Hepatocyte (in vitro differentiated cells): ENCODE data around the gene FALEC. TPM values are rescaled to one million over a fixed set of nuclear protein-coding genes. Genes with fewer than 3 reads are reported as not detected.

ENCODE experiments used
- DNase-seq: peaks from one replicate; pipeline ENCODE4 v3.0.0-alpha.2; 2016; ENCODE audit warnings: low spot score
- H2AFZ ChIP-seq: fragments of 200-600 bp; sonication (generic); 2 replicates; pipeline ENCODE4 v1.6.0; 2016; ENCODE audit warnings: antibody characterized with exemption, mild to moderate bottlenecking
- H3K27ac ChIP-seq: fragments of 200-600 bp; sonication (generic); 2 replicates; pipeline ENCODE4 v1.5.1; 2016; ENCODE audit warnings: mild to moderate bottlenecking
- H3K27me3 ChIP-seq: fragments of 200-600 bp; sonication (generic); 2 replicates; pipeline ENCODE4 v1.6.1; 2016
- H3K36me3 ChIP-seq: fragments of 200-600 bp; sonication (generic); replicated peaks from 2 replicates; pipeline ENCODE4 v1.5.1; 2016; ENCODE audit warnings: low read depth; ENCODE audit not compliant: insufficient read depth
- H3K4me1 ChIP-seq: fragments of 200-600 bp; sonication (generic); 2 replicates; pipeline ENCODE4 v1.5.1; 2016; ENCODE audit warnings: mild to moderate bottlenecking, moderate library complexity; ENCODE audit not compliant: insufficient read depth
- H3K4me2 ChIP-seq: fragments of 200-600 bp; sonication (generic); 2 replicates; pipeline ENCODE4 v1.6.0; 2016
- H3K4me3 ChIP-seq: fragments of 200-600 bp; sonication (generic); 2 replicates; pipeline ENCODE4 v1.5.1; 2016; ENCODE audit warnings: mild to moderate bottlenecking
- H3K79me2 ChIP-seq: fragments of 200-600 bp; sonication (generic); 2 replicates; pipeline ENCODE4 v1.6.0; 2017; ENCODE audit warnings: mild to moderate bottlenecking
- H3K9me2 ChIP-seq: fragments of 200-600 bp; sonication (generic); replicated peaks from 2 replicates; pipeline ENCODE4 v1.6.0; 2017; ENCODE audit warnings: mild to moderate bottlenecking; ENCODE audit not compliant: insufficient read depth
- H3K9me3 ChIP-seq: fragments of 200-600 bp; sonication (generic); 2 replicates; pipeline ENCODE4 v1.5.1; 2016; ENCODE audit warnings: low read depth, mild to moderate bottlenecking
- H4K20me1 ChIP-seq: fragments of 200-600 bp; sonication (generic); 2 replicates; pipeline ENCODE4 v1.6.0; 2016; ENCODE audit warnings: mild to moderate bottlenecking; ENCODE audit not compliant: insufficient read depth, poor library complexity, severe bottlenecking
- EZH2 ChIP-seq: fragments of 200-600 bp; sonication (generic); IDR thresholded peaks from 2 replicates; pipeline ENCODE4 v1.6.1; 2016; ENCODE audit warnings: antibody characterized with exemption, mild to moderate bottlenecking, borderline replicate concordance
- EZH2phosphoT487 ChIP-seq: fragments of 200-600 bp; sonication (generic); IDR thresholded peaks from one replicate; pipeline ENCODE4 v1.6.1; 2018; ENCODE audit warnings: antibody characterized with exemption, mild to moderate bottlenecking, low read depth, moderate library complexity; ENCODE audit not compliant: unreplicated experiment, severe bottlenecking
- WGBS: methylation state at CpG from one replicate; pipeline ENCODE4 v1.1.6; 2016; ENCODE audit warnings: low lambda C conversion rate; ENCODE audit errors: missing lambda C conversion rate; 5-methylcytosine and 5-hydroxymethylcytosine counted together
- polyA plus RNA-seq: library from polyadenylated mRNA; unstranded; fragments of >200 nt; fragmentation: Nextera tagmentation; extraction: Ambion mirVana; gene quantifications from 2 replicates; pipeline ENCODE4 v1.2.1, GENCODE V29; 2016
- total RNA-seq: library from RNA; depleted of rRNA; stranded (reverse); fragments of >200 nt; gene quantifications from 2 replicates; pipeline ENCODE4 v1.2.3, GENCODE V29; 2014
- TF ChIP-seq, protein P1 (sequence below): fragments of 200-600 bp; sonication (generic); IDR thresholded peaks from 2 replicates; pipeline ENCODE4 v1.5.1; 2016; ENCODE audit warnings: antibody characterized with exemption, mild to moderate bottlenecking; ENCODE audit not compliant: poor library complexity

The FALEC gene
- total and polyA plus RNA-seq, 2 experiments from 2014 or later: 0.39 TPM; not detected in 1

DNA sequence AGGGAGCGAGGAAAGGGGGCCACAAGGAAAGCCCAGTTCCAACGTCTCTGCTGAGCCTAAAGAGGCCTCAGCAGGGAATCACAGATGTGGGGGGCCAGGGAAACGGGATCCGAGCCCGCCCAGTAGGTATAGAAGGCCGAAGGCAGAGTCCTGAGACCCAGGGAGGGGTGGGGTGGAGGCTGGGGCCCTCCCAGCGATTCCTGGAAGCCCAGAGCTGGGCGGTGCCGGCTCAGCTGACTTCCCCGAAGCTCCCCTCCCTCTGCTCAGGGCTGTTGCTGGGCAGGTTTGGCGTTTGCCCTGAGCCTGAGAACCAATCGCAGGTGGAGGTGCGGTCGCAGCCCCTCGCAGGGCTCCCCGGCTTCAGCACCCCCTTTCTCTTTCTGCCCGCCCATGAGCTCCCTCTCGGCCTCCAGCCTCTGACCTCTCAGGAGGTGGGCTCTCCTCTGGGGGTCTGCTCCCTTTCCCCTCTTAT lies 46.5 kb downstream of the FALEC start:
- TF ChIP-seq, protein P1, sequence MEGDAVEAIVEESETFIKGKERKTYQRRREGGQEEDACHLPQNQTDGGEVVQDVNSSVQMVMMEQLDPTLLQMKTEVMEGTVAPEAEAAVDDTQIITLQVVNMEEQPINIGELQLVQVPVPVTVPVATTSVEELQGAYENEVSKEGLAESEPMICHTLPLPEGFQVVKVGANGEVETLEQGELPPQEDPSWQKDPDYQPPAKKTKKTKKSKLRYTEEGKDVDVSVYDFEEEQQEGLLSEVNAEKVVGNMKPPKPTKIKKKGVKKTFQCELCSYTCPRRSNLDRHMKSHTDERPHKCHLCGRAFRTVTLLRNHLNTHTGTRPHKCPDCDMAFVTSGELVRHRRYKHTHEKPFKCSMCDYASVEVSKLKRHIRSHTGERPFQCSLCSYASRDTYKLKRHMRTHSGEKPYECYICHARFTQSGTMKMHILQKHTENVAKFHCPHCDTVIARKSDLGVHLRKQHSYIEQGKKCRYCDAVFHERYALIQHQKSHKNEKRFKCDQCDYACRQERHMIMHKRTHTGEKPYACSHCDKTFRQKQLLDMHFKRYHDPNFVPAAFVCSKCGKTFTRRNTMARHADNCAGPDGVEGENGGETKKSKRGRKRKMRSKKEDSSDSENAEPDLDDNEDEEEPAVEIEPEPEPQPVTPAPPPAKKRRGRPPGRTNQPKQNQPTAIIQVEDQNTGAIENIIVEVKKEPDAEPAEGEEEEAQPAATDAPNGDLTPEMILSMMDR: no peak
- no peak for TF ChIP-seq EZH2
- TF ChIP-seq EZH2phosphoT487: no peak
- peaks cover 53% of the 10 kb centered on the region for H3K4me1 ChIP-seq
- H2AFZ ChIP-seq: no peak overlapping the region
- H3K36me3 ChIP-seq: no peaks in the 10 kb centered on the region
- no peaks in the 10 kb centered on the region for H4K20me1 ChIP-seq
- H3K79me2 ChIP-seq: peaks cover 64% of the 10 kb centered on the region
- peak overlapping the region; percentile 21 for H3K4me3 ChIP-seq
- H3K4me2 ChIP-seq: peak overlapping the region; percentile 80
- no peaks in the 10 kb centered on the region for H3K27me3 ChIP-seq
- peak overlapping the region; percentile 99 for H3K27ac ChIP-seq
- H3K9me2 ChIP-seq: no peaks in the 10 kb centered on the region
- peak; percentile 97 for DNase-seq
- H3K9me3 ChIP-seq: no peaks in the 10 kb centered on the region
- under 1% methylated on average over 13 of the region's 18 CpGs for WGBS

DNA sequence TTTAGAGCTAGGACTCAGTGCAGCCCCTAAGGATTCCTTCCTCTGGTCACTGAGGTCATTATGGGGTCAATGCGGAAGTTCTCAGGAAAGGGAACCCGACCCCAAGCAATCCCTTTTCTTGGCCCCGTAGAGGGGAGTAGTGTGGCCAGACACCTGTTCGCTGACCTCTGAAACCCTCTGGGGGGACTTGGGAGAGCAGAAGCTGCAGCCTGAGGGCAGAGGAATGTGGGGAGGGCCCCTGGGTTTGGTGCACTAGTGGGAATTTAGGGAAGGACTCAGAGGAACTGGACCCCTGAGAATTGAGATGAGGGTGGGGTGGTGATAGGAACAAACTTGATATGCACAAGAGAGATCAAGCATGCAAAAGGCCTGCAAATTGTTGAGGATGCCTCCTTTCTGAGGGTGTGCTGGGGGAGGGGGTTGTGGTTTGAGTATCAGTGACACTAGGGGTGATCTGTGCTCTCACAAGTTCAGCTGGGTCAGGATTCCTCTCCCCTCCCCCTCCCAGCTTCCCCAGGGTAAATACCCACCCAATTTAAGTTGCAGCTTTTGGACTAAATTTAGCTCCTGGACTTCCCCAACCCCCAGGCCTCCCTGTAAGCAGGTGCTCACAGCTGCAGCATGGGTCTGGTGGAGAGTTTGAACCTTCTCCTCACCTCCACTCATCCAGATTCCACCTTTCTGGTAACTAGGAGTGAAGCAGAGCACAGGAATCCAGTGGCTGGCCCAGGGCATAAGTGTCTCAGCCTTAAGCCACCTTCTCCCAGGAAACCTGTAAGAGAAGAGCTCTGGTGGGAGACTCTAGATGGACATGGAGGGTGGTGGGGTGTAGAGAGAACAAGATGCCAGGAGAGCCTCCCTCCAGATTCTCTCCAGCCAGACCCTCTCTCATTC lies 47.1 kb downstream of the FALEC start:
- Histone ChIP-seq H3K79me2 (peaks cover 68% of the 10 kb centered on the region), H3K4me3 (peak overlapping the region; percentile 10), H3K36me3 (no peaks in the 10 kb centered on the region), H3K9me2 (no peaks in the 10 kb centered on the region), H3K4me1 (peaks cover 60% of the 10 kb centered on the region), H3K27ac (peak overlapping the region; percentile 99), H3K27me3 (no peaks in the 10 kb centered on the region), H3K4me2 (peak overlapping the region; percentile 80), H3K9me3 (no peaks in the 10 kb centered on the region), H4K20me1 (no peaks in the 10 kb centered on the region), H2AFZ (no peak overlapping the region)
- TF ChIP-seq, protein P1: no peak
- TF ChIP-seq EZH2phosphoT487 (no peak), EZH2 (no peak)
- WGBS: 10% methylated on average over 4 of the region's 4 CpGs
- peak; percentile 43 for DNase-seq

DNA sequence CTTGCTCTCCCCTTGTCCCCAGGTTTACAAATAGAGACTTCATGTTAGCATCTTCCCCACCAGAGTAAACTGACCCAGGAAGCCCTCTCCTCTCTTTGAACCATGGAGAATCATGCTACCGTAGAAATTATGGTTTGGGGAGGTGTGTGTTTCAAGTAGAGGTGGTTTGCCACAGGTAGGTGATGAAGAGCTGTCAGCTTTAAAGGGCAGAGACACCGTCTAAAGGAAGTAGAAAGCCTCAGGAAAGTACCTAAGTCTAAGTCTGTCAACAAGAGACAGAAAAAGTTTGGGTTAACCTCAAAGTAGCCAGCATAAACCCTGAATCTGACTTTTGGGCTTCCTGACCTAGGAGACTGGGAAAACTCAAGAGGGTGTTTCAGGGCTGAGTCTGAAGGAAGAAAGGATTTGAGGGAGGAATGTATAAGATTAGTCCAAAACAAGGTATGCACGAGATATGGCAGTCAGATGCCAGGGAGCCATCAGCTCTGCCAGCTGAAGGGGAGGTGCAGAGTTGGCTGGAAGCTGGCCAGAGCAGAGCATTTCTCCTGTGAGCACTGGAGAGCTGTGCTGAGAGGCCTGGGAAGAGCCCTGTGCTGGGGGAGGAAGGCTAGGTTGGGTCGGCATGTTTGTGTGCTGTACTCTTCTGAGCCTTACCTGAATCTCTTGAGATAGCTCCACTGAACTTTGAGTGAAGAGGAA lies 47.9 kb downstream of the FALEC start:
- 48% methylated on average over 4 of the region's 4 CpGs for WGBS
- H3K79me2 ChIP-seq: peaks cover 62% of the 10 kb centered on the region

More for the DNA sequence above, 47.9 kb downstream of the FALEC start:
- TF ChIP-seq EZH2: no peak
- TF ChIP-seq, protein P1: no peak
- no peak for TF ChIP-seq EZH2phosphoT487
- H3K27me3 ChIP-seq: no peaks in the 10 kb centered on the region
- no peaks in the 10 kb centered on the region for H3K9me3 ChIP-seq
- DNase-seq: peak; percentile 56
- H3K4me2 ChIP-seq: peak overlapping the region; percentile 80
- H3K4me1 ChIP-seq: peaks cover 63% of the 10 kb centered on the region
- H2AFZ ChIP-seq: no peak overlapping the region
- no peaks in the 10 kb centered on the region for H4K20me1 ChIP-seq
- H3K27ac ChIP-seq: peak overlapping the region; percentile 99
- H3K9me2 ChIP-seq: no peaks in the 10 kb centered on the region
- no peaks in the 10 kb centered on the region for H3K36me3 ChIP-seq
- H3K4me3 ChIP-seq: no peak overlapping the region
